ENCODE data around the gene PET117. TPM values are rescaled to one million over a fixed set of nuclear protein-coding genes. Genes with fewer than 3 reads are reported as not detected.

The PET117 gene

DNA sequence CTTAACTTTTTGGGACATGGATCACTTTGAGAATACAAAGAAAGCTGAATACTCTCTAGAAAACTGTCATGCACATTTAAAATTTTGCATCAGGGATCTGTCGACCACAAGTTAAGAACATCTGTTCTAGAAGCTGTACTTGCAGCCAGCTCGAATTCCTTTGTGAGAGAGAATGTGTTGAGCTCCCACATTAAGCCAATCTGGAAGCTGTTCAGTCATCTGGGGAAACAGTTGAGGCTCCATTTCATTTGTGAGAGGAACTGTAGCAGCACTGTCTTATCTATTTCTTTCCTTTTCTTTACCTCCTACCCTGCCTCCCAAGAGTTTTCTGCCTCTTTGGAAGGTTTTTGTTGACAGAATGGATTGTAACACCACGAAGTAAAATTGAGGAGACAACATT is 50.8 kb downstream of the PET117 start:
- Histone ChIP-seq H3K9ac (ENCODE audit: low read depth, low read length, poor library complexity) (no peak overlapping the region), H4K91ac (ENCODE audit: low read depth, low read length, poor library complexity) (no peak overlapping the region), H3K4me2 (ENCODE audit: insufficient read depth, low read length, poor library complexity, severe bottlenecking) (no peak overlapping the region), H2AFZ (ENCODE audit: low read length) (no peak overlapping the region), H3K14ac (ENCODE audit: low read length) (no peak overlapping the region), H2BK120ac (ENCODE audit: low read depth, low read length) (no peak overlapping the region), H3K18ac (ENCODE audit: low read length) (no peak overlapping the region), H3K79me1 (ENCODE audit: low read depth, low read length) (no peaks in the 10 kb centered on the region), H3K4me3 (ENCODE audit: low read length in 2 of 2) (no peak overlapping the region), H3K9me3 (replicated peaks in 1 of 2; ENCODE audit: control insufficient read depth in 2 of 2, insufficient read depth in 1 of 2, low read depth in 1 of 2, low read length in 2 of 2) (no peaks in the 10 kb centered on the region), H3K4ac (ENCODE audit: low read length) (no peak overlapping the region), H3K23ac (ENCODE audit: low read depth, low read length, poor library complexity) (no peak overlapping the region), H3K27me3 (ENCODE audit: control insufficient read depth in 3 of 3, insufficient read depth in 3 of 3, low read depth in 1 of 3, low read length in 3 of 3) (peaks cover 0 to 2% (median 0%) of the 10 kb centered on the region in 3 experiments), H2BK12ac (ENCODE audit: low read length) (no peak overlapping the region), H2AK5ac (ENCODE audit: low read depth, low read length) (no peak overlapping the region), H2BK5ac (ENCODE audit: low read length) (no peak overlapping the region), H2BK15ac (ENCODE audit: low read length) (no peak overlapping the region), H4K8ac (ENCODE audit: low read depth, low read length) (no peak overlapping the region), H3K36me3 (replicated peaks in 1 of 2; ENCODE audit: control insufficient read depth in 2 of 2, insufficient read depth in 2 of 2, low read length in 2 of 2) (peaks cover 23 to 66% of the 10 kb centered on the region in 2 donors), H3K4me1 (ENCODE audit: control insufficient read depth in 2 of 2, insufficient read depth in 1 of 2, low read depth in 1 of 2, low read length in 2 of 2) (no peaks in the 10 kb centered on the region), H3K27ac (replicated peaks; ENCODE audit: low read length) (no peak overlapping the region)
- no peak for DNase-seq (ENCODE audit: low spot score)
- WGBS, 2 donors (ENCODE audit: extremely low coverage in 2 of 2, insufficient read length in 2 of 2, insufficient replicate concordance in 1 of 2): no CpG with 5 or more reads among the region's 3 CpGs

DNA sequence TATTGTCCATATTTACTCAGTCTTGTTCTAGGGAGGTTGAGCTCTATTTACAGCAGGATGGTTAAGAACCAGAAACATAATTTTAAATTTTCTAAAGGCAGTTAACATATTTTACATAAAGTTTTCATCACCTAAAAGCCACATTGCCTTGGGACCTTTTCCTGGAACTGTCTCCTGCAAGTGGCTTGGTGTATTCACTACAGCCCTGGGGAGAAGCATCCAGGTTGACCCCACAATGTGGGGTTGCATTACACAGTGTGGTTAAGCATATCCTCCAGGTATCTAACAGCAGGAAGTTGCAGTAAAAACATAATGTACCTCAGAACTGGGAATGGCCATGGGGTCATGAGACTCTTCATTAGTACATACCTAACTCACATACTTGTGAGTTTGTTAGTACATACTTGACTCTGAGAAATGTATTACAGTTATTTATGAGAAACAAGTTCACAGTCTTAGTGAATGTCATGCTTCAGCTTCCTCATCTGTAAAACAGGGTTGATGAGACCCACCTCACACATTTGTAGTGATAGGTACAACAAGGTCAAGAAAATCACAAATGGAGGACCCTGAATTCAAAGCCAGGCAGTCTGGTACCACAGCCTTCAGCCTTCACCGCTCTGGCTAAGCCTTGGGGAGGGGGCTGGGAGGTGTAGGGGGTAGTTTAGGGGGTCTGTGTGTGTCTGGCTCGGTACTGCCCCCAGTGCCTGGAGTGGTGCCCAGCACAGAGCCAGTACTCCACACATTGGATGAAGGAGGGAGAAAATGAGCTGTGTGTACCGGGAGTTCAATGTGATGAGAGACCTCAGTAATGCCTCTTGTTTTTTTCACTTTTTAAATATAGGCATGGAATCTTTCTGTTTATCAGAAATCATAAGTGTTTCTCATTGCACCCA is 52.9 kb downstream of the PET117 start:
- Histone ChIP-seq H3K4me1 (ENCODE audit: control insufficient read depth in 2 of 2, insufficient read depth in 1 of 2, low read depth in 1 of 2, low read length in 2 of 2) (no peaks in the 10 kb centered on the region), H2AFZ (ENCODE audit: low read length) (no peak overlapping the region), H3K4me3 (ENCODE audit: low read length in 2 of 2) (no peak overlapping the region), H3K27me3 (ENCODE audit: control insufficient read depth in 3 of 3, insufficient read depth in 3 of 3, low read depth in 1 of 3, low read length in 3 of 3) (peaks cover 0 to 2% (median 0%) of the 10 kb centered on the region in 3 experiments), H3K9ac (ENCODE audit: low read depth, low read length, poor library complexity) (no peak overlapping the region), H3K23ac (ENCODE audit: low read depth, low read length, poor library complexity) (no peak overlapping the region), H3K9me3 (replicated peaks in 1 of 2; ENCODE audit: control insufficient read depth in 2 of 2, insufficient read depth in 1 of 2, low read depth in 1 of 2, low read length in 2 of 2) (no peaks in the 10 kb centered on the region), H4K91ac (ENCODE audit: low read depth, low read length, poor library complexity) (no peak overlapping the region), H2BK15ac (ENCODE audit: low read length) (no peak overlapping the region), H2BK5ac (ENCODE audit: low read length) (no peak overlapping the region), H2BK12ac (ENCODE audit: low read length) (no peak overlapping the region), H3K36me3 (replicated peaks in 1 of 2; ENCODE audit: control insufficient read depth in 2 of 2, insufficient read depth in 2 of 2, low read length in 2 of 2) (peaks cover 16 to 45% of the 10 kb centered on the region in 2 donors), H3K79me1 (ENCODE audit: low read depth, low read length) (no peaks in the 10 kb centered on the region), H3K27ac (replicated peaks; ENCODE audit: low read length) (no peak overlapping the region), H2BK120ac (ENCODE audit: low read depth, low read length) (no peak overlapping the region), H4K8ac (ENCODE audit: low read depth, low read length) (no peak overlapping the region), H3K4ac (ENCODE audit: low read length) (no peak overlapping the region), H2AK5ac (ENCODE audit: low read depth, low read length) (no peak overlapping the region), H3K18ac (ENCODE audit: low read length) (no peak overlapping the region), H3K14ac (ENCODE audit: low read length) (no peak overlapping the region), H3K4me2 (ENCODE audit: insufficient read depth, low read length, poor library complexity, severe bottlenecking) (no peak overlapping the region)
- no peak for DNase-seq (ENCODE audit: low spot score)
- no CpG with 5 or more reads among the region's 3 CpGs for WGBS, 2 donors (ENCODE audit: extremely low coverage in 2 of 2, insufficient read length in 2 of 2, insufficient replicate concordance in 1 of 2)

DNA sequence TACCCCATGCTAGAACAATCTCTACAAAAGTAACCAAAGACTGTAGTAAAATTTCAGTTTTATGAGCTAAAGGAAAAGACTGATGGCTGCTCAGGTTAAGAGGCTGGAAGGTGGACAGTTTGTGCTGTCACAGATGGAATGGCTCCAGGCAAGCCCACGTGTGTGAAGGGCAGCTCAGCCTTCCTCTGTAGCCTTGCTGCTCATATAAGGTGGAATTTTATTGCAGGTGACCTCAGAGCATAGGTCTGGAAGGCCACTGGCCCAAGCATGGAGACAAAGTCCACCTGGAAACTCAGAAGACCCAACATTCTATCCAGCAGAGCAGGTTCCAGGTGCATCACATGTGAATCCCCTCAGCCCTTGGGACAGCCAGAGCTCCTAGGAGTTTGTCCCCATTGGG is 53.6 kb downstream of the PET117 start:
- Histone ChIP-seq H2AFZ (ENCODE audit: low read length) (no peak overlapping the region), H3K79me1 (ENCODE audit: low read depth, low read length) (no peaks in the 10 kb centered on the region), H3K23ac (ENCODE audit: low read depth, low read length, poor library complexity) (no peak overlapping the region), H2BK120ac (ENCODE audit: low read depth, low read length) (no peak overlapping the region), H3K9me3 (replicated peaks in 1 of 2; ENCODE audit: control insufficient read depth in 2 of 2, insufficient read depth in 1 of 2, low read depth in 1 of 2, low read length in 2 of 2) (no peaks in the 10 kb centered on the region), H2BK5ac (ENCODE audit: low read length) (no peak overlapping the region), H2AK5ac (ENCODE audit: low read depth, low read length) (no peak overlapping the region), H4K8ac (ENCODE audit: low read depth, low read length) (no peak overlapping the region), H3K4me3 (ENCODE audit: low read length in 2 of 2) (no peak overlapping the region), H3K18ac (ENCODE audit: low read length) (no peak overlapping the region), H4K91ac (ENCODE audit: low read depth, low read length, poor library complexity) (no peak overlapping the region), H3K4me1 (ENCODE audit: control insufficient read depth in 2 of 2, insufficient read depth in 1 of 2, low read depth in 1 of 2, low read length in 2 of 2) (no peaks in the 10 kb centered on the region), H3K9ac (ENCODE audit: low read depth, low read length, poor library complexity) (no peak overlapping the region), H3K36me3 (replicated peaks in 1 of 2; ENCODE audit: control insufficient read depth in 2 of 2, insufficient read depth in 2 of 2, low read length in 2 of 2) (peaks cover 12 to 37% of the 10 kb centered on the region in 2 donors), H3K4me2 (ENCODE audit: insufficient read depth, low read length, poor library complexity, severe bottlenecking) (no peak overlapping the region), H3K27ac (replicated peaks; ENCODE audit: low read length) (no peak overlapping the region), H2BK15ac (ENCODE audit: low read length) (no peak overlapping the region), H3K27me3 (ENCODE audit: control insufficient read depth in 3 of 3, insufficient read depth in 3 of 3, low read depth in 1 of 3, low read length in 3 of 3) (peaks cover 0 to 2% (median 0%) of the 10 kb centered on the region in 3 experiments), H2BK12ac (ENCODE audit: low read length) (no peak overlapping the region), H3K14ac (ENCODE audit: low read length) (no peak overlapping the region), H3K4ac (ENCODE audit: low read length) (no peak overlapping the region)
- DNase-seq (ENCODE audit: low spot score): no peak
- WGBS, 2 donors (ENCODE audit: extremely low coverage in 2 of 2, insufficient read length in 2 of 2, insufficient replicate concordance in 1 of 2): no CpG with 5 or more reads among the region's 1 CpG

Small RNAs within 50 kb of the gene (small RNA-seq; reads per million reads assigned to genes)
- gene RF00019 (ENCODE audit: insufficient read depth) (not detected), gene RNU7-137P (ENCODE audit: insufficient read depth) (not detected)

All from neuronal stem cell (in vitro differentiated cells).